ENCODE data around the gene ATP6V1A.

ATP6V1A gene

DNA sequence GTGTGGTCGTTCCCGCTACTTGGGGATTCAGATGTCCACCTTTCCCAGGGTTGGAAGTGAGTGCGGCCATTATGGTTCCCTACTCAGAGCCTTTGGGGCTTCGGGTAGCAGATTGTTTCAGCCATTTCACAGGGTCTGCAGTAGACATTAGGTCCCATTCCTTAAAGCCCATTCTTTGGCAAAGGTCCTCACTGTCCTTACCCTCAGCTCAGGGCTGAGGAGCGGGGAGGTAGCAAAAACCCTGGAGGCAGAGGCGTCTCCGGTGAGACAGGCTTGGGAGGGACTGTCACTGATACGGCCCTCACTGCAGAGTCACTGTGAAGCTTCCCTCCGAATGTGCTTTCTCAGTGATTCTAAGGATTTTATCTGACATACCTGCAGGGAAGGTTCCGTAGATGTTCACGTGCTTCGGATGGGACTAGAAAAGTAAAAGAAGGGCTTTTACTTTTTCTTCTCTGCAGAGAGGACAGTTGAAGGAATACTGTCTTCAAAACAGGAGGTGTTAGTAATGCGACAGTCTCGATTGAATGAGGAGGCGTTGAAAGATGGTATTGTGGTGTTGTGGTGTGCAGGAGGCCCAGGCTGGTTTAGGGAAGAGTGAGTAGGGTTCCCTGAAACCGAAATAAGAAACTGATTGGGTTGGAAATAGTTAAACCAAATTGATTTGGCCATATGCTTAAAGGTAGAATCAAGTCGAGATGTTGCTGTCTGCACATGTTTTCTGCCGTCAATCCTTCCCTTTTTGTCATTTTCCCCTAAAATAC, 630 bp downstream of the ATP6V1A start:
- no peak for DNase-seq (ENCODE audit: low read depth)

DNA sequence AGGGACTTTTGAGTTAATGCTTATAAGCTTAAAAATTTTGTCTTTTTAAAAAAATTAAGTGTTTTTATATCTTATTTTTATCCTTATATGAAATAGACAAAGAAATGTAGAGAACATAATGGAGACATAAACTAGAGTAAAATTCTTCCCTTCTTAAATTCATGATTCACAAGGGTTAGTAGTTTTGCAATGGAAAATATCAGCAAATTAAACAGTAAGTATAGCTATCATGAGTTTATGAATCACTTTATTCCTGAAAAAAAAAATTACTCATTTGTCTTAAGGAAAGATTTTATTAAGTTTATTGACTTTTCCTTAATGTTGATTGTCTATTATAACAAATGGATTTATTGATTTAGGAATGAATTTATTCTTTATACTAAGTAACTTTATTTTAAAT, 4.3 kb downstream of the ATP6V1A start:
- no peak for DNase-seq (ENCODE audit: low read depth)

DNA sequence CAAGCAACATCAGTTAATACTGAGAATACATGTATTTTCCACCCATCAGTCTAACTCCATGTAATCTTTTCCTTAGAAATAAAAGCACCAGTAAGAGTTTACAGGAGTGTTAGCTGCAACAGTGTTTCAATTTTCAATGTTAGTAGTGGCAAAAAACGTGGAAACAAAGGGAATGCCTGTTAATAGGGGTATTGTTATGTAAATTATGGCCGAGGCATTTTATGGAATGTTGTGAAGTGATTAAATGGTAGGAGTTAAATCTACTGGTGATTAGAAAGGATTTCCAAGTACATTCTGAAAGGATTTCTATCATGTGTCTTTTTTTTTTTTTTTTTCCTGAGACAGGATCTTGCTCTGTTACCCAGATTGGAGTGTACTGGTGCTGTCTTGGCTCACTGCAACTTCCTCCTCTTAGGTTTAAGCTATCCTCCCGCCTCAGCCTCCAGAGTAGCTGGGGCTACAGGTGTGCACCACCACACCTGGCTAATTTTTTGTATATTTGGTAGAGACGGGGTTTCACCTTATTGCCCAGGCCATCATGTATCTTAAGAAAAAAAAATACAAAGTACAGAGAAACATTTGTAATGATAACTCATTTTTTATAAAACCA, 6.6 kb downstream of the ATP6V1A start:
- DNase-seq (ENCODE audit: low read depth): no peak

DNA sequence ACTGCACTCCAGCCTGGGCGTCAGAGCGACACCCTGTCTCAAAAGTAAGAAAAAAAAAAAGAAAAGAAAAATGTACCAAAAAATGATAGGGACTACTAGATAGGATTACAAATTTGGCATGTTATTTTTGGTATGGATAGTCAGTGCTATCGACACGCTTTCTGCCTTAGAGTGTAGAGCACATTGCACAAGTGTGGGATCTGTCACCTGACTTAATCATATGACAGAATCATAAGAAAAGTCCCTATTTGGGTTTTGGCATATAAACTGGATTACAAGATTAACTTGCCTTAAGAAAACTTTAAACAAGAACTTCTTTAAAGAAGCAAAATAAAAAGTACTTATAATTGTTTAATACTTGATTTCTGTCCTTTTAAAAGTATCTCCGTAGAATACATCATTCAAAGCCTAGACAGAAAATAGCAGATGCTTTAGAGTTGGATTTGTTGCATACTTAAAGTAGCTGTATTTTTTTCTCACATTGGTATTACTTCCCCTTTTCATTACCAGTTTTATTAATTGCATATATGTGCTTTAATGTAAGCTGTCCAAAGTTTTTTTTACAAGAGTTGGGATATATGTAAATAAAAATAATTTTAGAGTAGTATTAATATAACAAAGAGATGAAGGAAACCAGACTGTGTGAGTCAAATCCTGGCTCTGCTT, 7.8 kb downstream of the ATP6V1A start:
- no peak for DNase-seq (ENCODE audit: low read depth)

DNA sequence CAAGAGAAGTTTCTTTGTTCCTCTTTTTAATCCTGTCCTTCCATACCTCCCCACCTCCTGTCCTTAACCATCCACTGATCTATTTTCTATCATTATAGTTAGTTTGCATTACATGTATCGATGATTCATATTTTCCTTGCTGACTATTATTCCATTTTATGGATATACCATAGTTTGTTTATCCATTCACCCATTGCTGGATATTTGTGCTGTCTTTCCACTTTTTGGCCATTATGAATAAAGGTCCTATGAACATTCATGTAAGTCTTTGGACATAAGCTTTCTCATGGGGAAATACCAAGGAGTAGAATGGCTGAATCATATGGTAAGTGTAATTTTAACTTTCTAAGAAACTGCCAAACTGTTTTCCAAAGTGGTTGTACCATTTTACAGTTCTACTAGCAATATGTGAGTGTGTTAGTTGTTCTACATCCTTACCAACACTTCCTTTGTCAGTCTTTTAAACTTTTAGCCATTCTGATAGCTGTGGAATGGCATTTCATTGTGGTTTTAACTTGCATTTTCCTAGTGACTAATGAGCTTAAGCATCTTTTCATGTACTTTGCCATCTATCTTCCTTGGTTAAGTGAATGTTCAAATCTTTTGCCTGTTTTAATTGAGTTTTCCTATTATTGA, 11.7 kb downstream of the ATP6V1A start:
- DNase-seq (ENCODE audit: low read depth): no peak

DNA sequence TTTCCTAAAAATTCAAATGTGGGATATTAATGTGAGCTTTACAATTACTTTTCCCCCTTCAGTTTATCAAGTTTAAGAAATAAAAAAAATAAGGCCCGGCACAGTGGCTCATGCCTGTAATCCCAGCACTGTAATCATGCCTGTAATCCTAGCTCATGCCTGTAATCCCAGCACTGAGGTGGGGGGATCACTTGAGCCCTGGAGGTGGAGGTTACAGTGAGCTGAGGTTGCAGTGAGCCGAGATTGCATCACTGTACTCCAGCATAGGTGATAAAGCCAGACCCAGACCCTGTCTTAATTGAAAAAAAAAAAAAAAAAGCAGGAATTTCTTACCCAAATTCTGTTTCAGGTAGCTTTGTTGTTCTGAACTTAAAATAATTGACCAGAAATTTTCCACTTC, 17.9 kb downstream of the ATP6V1A start:
- DNase-seq (ENCODE audit: low read depth): no peak

DNA sequence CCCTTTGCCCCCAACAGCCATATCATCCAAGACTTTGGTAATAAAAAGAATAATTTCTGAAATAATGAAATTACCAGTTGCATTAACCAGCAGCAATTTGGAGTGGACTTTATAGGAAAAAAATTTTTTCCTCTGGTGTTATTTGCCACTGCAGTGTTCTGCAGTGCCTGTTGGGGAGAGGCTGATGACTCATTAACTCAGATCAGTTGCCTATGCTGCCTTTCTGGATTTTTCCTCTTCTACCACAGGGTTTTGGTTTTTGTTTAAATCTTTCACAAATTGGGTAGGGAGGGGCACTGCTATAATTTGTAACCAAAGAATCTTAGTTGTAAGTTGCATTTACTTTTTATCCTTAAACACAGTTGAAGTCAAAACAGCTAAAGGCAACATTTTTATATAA, 22.7 kb downstream of the ATP6V1A start:
- DNase-seq (ENCODE audit: low read depth): no peak

DNA sequence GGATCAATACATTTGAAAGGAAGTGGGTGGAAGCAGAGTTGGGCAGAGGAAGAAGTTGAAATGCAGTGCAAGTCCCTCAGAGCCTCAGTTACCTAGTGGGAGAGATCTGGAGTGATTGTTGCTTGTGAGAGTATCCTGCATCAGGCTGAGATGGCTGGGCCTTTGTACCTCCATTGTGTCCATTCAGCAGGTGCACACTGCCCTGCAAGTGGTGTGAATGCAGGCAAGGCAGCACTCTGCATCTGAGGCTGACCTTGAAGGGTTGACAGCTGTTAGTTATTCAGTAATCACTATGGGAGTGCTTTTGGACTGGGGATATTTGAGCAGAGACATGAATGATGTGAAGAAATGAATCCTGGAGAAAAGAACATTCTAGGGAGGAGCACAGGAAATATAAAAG, 25.2 kb downstream of the ATP6V1A start:
- DNase-seq (ENCODE audit: low read depth): no peak

DNA sequence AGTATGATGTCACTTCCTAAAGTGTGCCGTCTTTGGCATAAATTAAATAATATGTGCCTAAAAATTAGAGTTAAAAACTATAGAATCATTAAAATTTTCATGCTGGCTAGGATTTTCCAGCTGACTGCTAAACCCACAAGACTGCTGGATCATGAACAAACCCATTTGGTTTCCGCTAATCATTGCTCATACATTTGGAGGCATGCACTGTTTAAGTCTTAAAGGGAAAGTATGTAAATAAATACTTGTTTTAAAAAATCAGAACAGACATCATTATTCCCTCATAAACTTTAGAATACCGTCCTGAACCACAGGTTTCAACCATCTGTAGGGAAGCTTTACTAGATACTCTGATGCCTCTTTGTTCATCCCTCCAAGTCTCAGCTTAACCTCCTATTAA, 26.5 kb downstream of the ATP6V1A start:
- no peak for DNase-seq (ENCODE audit: low read depth)

DNA sequence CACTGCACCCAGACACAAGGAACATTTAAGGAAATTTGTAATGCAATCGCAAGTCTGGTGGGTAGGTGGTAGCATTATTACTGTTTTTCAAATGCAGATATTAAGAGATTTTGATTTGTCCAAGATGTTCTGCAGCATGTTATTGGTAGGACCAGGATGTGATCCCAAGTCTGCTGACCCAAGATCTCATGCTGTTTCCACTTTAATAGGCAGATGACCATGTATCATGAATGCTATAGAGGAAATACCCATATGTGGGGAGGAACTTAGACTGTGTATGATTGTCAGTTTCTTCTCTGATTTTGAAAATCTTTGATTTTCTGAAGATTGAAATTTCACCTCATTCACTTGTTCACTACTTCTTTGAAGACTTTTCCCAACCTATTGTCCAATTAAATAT, 28.7 kb downstream of the ATP6V1A start:
- no peak for DNase-seq (ENCODE audit: low read depth)

DNA sequence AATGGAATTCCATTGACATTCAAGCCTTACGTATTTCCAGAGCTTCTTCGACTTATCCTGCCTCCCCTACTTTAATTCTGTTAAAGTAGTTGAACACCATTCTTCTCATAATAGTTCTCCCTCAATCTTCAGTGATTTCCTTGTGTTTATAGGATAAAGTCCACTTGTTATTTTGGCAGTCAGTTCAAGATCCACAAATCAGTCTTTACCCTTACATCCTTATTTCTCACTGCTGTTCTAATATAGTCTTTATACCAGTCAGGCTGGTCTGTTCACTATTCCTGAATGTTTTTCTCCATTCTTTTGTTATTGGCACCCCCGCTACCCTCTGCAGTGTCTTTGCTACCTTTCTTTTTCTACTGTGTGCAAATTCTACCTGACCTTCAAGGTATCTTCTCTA, 29.7 kb downstream of the ATP6V1A start:
- no peak for DNase-seq (ENCODE audit: low read depth)

DNA sequence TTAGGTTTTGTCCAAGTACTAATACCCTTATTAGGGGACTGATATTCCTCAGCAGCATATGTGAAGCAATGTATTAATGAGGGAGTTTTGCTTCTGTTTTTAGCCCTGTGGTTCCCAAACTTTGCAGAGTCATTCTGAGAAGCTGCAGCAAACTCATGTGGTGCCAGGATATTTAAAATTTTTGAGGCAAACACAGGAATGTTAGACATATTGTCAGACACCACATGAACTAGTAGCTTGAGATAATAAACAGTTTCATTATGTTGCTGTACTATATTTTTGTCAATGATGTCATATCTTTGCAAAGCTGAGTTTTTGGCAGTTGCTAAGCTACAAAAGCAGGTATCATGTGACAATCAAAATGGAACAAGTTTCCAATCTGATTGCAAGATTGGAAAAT, 36.6 kb downstream of the ATP6V1A start:
- no peak for DNase-seq (ENCODE audit: low read depth)

DNA sequence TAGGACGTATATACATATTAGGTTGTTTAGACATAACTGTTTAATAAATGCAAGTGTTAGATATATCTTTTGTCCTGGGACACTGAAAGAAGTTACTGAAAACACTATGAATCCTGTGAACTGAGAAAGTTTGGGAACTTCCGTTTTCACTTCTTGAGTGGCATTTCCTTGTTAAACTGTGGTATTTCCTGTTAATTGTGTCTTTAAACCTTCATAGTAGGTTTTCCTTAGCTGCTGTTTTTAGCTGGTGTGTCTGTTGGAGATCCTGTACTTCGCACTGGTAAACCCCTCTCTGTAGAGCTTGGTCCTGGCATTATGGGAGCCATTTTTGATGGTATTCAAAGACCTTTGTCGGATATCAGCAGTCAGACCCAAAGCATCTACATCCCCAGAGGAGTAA, 37.1 kb downstream of the ATP6V1A start:
- no peak for DNase-seq (ENCODE audit: low read depth)

DNA sequence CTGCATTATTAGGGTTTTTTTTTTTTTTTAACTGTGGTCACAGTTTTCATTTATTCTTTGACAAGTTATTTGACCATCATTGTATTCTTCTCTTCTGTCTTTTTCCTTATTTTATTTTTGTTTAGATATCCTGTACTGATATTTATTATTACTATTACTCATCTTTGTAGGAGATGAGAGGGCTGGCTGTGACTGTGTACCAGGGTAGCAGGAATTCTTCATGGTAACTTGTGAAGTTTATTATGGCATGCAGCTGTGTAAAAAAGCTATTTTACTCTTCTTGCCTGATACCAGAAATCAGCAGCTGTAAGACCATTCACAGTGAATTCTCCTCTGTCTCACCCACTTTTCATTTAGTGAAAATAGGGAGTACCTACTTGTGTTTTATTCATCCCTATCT, 44.5 kb downstream of the ATP6V1A start:
- DNase-seq (ENCODE audit: low read depth): no peak

DNA sequence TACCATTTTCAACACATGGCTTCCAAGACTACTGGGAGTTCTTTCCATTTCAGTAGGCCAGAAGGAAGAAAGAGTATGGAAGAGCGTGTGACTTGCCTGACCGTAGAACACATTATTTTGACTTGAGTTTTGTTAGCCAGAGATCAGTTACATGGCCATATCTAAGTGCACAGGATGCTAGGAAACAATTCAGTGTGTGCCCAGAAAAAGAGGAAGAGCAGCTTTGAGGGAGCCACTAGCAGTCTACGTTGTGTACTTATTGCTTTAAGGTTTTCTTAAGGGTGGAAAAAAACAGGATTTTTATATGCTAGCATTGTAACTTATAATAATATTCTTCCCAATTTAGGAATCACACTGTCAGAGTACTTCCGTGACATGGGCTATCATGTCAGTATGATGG, 47.7 kb downstream of the ATP6V1A start:
- no peak for DNase-seq (ENCODE audit: low read depth)

DNA sequence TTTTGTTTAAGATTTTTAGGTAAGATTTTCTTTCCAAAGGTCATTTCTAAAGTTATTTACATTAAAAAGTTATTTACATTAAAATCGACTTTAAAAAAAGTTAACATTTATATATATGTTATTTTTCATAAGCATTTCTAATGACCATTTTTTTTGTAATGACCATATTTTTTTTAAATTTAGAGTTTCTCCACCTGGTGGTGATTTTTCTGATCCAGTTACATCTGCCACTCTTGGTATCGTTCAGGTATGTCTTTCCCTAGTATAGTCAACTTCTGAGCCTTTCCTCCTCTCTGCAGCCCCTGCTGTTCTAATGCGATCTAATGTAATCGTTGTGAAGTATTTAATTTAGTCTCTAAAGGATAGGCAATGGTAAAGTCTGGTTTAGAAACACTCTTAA, 48.9 kb downstream of the ATP6V1A start:
- DNase-seq (ENCODE audit: low read depth): no peak

DNA sequence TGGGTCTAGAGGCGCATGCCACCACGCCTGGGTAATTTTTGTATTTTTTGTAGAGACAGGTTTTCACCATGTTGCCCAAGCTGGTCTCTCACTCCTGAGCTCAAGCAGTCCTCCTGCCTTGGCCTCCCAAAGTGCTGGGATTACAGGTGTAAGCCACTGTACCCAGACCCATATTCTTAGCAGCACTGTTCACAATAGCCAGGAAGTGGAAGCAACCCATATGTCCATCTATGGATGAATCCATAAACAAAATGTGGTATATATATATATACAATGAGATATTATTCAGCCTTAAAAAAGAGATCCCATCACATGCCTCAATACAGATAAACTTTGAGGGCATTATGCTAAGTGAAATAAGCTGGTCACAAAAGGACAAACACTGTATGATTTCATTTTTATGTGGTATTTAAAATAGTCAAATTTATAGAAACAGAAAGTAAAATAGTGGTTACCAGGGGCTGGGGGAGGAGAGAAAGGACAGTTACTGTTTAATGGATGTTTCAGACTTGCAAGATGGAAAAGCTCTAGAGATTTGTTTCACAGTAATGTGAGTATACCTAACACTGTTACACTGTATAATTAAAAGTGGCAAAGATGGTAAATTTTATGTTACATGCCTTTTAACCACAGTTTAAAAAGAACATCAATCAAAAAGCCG, 56.1 kb downstream of the ATP6V1A start:
- no peak for DNase-seq (ENCODE audit: low read depth)

DNA sequence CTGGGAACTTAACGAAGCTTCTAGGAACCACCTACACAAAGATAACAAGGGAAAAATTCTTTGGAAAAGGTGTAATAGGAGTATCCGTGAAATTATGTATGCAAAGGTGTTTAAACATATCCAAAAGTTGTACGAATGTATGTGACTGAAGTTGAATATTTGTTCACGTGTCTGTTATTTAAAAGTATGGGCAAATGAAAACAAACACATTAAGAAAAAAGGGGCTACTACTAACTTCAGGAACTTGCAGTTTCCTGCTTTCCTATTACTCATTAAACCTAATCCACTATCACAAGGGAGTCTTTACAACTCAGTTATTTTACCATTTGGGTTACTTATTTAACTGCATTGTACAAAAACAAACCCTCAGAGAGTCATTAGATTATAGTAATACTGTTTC, 57.8 kb downstream of the ATP6V1A start:
- no peak for DNase-seq (ENCODE audit: low read depth)

DNA sequence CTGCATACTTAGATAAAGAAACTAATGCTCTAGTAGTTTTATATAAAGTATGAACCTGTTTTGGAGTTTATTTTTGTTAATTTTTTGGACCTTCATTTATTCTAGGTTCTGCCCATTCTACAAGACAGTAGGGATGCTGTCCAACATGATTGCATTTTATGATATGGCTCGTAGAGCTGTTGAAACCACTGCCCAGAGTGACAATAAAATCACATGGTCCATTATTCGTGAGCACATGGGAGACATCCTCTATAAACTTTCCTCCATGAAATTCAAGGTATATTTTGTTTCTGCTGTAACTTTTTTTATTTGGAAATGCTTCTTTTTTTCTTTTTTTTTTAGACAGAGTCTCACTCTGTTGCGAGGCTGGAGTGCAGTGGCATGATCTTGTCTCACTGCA, 58.4 kb downstream of the ATP6V1A start:
- no peak for DNase-seq (ENCODE audit: low read depth)

DNA sequence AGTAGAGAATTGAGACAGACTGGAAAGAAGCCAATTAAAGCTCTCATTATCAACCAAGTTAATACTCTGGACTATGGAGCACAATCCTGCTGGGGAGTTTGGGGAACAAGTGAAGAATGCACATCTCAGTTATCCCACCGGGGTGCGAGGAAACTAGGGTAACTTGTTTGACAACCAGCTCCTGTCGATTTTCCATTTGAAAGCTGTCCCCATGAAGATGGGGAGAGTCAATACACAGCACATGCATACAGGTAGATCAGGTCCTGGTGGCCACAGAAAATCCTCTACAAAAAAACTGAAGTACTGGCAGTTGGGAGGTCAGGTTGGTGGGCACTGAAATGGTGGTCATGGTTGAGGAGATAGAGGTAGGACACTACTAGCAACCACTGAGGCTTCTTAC, 66.0 kb downstream of the ATP6V1A start:
- no peak for DNase-seq (ENCODE audit: low read depth)

DNA sequence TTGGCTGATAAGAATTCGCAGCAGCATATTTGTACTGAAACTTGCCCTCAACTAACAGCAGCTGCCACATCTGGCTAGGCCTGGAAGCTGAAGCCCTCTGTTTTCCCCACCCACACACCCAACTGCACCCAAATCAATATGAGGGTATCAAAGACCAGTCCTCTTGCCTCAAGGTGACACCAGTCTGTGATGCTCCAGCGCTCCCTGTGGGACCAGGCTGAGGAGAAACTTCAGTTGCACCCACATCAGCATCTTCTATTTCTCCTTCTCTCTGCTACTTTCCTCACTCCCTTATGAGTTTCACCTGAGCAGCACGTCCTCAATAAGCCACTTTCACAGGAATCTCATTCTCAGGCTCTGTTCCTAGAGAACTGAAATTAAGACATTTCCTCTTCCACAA, 73.0 kb downstream of the ATP6V1A start:
- no peak for DNase-seq (ENCODE audit: low read depth)

DNA sequence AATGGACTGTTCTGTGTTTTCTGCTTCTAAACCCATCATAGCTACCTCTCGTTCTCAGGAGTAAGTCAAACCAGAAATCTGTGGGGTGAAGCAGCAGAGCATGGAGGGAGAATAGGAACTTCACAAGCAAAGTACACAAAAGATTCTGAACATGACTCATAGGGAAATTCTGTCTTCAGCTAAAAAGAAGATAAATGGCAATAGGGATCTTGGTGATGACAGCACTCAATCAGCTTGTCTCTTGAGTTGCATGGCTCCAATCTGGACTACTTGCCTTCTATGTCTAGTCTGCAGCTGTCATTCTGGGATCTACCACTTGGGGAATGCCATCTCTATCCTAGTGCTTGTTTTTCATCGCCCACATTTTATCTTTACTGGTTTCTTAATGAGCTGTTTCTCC, 78.3 kb downstream of the ATP6V1A start:
- DNase-seq (ENCODE audit: low read depth): no peak

DNA sequence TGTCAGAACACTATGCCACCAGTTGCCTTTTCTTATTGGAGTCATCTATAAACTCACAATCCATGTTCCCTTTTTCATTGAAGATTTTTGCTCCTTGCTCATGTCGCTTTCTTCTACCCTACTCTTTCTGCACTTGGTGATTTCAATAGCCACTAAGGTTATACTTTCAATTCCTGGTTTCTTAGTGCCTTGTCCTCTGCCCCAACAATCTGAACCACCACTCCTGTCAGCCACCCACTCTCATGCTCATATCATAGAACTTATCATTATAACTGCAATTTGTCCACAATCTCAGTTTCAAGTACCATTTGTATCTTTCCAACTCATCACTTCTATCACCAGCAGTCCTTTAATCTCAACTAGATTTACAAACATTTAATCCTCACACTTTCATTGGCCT, 81.8 kb downstream of the ATP6V1A start:
- no peak for DNase-seq (ENCODE audit: low read depth)
